ENCODE data around the gene DMRTC2. TPM values are rescaled to one million over a fixed set of nuclear protein-coding genes. Genes with fewer than 3 reads are reported as not detected.

Gene DMRTC2
- total RNA-seq, 1 experiment from 2014 or later: not detected

DNA sequence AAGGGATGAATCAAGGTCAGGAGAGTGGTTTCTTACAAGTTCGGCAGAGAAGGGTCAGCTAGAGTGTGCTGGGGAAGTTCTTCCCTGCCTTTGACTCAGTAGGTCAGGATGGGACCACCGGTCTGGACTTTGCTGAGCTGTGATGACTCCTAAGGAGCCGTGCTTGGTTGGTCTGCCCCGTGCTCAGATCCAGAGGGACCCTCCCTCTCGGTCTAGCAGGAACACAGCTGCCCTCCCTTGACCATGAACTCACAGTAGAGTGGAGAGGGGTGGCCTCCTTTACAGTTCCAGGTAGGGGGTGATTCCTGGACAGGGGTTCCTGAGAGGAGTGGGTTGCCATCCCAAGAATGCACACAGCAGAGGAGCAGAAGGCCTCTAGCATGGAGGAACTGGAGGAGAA lies 19.5 kb downstream of the DMRTC2 start:
- peak overlapping the region; percentile 43 for H3K27ac ChIP-seq
- H3K79me2 ChIP-seq (ENCODE audit: low read depth): peaks cover 85% of the 10 kb centered on the region
- ChIA-PET CTCF (interaction anchor here (0.7 kb wide), 1 partner anchor 19 kb away, joined by 7 read pairs; no protein-coding TSS in a partner anchor), POLR2A (ENCODE audit: unreplicated experiment) (interaction anchor here (0.6 kb wide), 1 partner anchor 86 kb away, joined by 7 read pairs; no protein-coding TSS in a partner anchor)
- peaks cover 67% of the 10 kb centered on the region for H3K4me1 ChIP-seq (replicated peaks; ENCODE audit: insufficient read depth)
- peaks cover 83% of the 10 kb centered on the region for H3F3A ChIP-seq (ENCODE audit: insufficient read depth, low read depth)
- H3K4me3 ChIP-seq: no peak overlapping the region
- peaks cover 75% of the 10 kb centered on the region for H3K36me3 ChIP-seq (ENCODE audit: low read depth)
- H2AFZ ChIP-seq: no peak overlapping the region
- no TSS peak for BruUV-seq (replicated peaks)
- DNase-seq: no peak
- intact Hi-C loops (cut with micrococcal nuclease; ENCODE audit: unreplicated experiment): no loop called here
- peak overlapping the region; percentile 22; the same call in 1 of the 2 replicates for H3K4me2 ChIP-seq
- H3K9me2 ChIP-seq (ENCODE audit: insufficient read depth): no peaks in the 10 kb centered on the region
- no peaks in the 10 kb centered on the region for H3K27me3 ChIP-seq (ENCODE audit: insufficient read depth, low read depth)
- H3K9me3 ChIP-seq (ENCODE audit: insufficient read depth, low read depth): no peaks in the 10 kb centered on the region
- no peak for TF ChIP-seq EZH2 (IDR thresholded peaks at IDR 0.05; ENCODE audit: low read depth)
- TF ChIP-seq, protein P1, sequence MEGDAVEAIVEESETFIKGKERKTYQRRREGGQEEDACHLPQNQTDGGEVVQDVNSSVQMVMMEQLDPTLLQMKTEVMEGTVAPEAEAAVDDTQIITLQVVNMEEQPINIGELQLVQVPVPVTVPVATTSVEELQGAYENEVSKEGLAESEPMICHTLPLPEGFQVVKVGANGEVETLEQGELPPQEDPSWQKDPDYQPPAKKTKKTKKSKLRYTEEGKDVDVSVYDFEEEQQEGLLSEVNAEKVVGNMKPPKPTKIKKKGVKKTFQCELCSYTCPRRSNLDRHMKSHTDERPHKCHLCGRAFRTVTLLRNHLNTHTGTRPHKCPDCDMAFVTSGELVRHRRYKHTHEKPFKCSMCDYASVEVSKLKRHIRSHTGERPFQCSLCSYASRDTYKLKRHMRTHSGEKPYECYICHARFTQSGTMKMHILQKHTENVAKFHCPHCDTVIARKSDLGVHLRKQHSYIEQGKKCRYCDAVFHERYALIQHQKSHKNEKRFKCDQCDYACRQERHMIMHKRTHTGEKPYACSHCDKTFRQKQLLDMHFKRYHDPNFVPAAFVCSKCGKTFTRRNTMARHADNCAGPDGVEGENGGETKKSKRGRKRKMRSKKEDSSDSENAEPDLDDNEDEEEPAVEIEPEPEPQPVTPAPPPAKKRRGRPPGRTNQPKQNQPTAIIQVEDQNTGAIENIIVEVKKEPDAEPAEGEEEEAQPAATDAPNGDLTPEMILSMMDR (conservative IDR thresholded peaks at IDR 0.05): no peak
- H4K20me1 ChIP-seq (ENCODE audit: insufficient read depth): peaks cover 84% of the 10 kb centered on the region

DNA sequence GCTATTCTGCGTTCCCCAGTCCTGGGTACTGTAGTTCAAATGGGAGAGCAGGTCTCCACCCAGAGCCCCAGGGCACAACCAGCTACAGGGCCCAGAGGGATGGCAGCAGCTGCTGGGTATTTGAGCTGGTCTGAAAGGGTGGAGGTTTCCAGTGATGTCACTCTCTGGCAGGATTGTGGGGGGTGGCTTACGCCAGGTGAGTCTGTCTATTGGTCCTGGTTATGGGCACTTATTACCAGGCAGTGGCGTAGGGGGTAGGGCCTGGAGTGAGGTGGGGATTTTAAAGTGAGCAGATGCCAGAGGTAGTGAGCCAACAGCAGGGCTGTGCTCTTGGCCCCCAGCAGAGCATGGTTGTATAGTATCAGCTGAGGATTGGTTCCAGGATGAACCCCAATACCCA lies 21.4 kb downstream of the DMRTC2 start:
- peaks cover 100% of the 10 kb centered on the region for H3F3A ChIP-seq (ENCODE audit: insufficient read depth, low read depth)
- DNase-seq: peak in 1 of 2 experiments; percentile 51
- no peaks in the 10 kb centered on the region for H3K27me3 ChIP-seq (ENCODE audit: insufficient read depth, low read depth)
- BruUV-seq (replicated peaks): no TSS peak
- H3K36me3 ChIP-seq (ENCODE audit: low read depth): peaks cover 82% of the 10 kb centered on the region
- no peaks in the 10 kb centered on the region for H3K9me3 ChIP-seq (ENCODE audit: insufficient read depth, low read depth)
- H3K4me3 ChIP-seq: no peak overlapping the region
- peaks cover 73% of the 10 kb centered on the region for H3K79me2 ChIP-seq (ENCODE audit: low read depth)
- H2AFZ ChIP-seq: no peak overlapping the region
- H3K4me1 ChIP-seq (replicated peaks; ENCODE audit: insufficient read depth): peaks cover 65% of the 10 kb centered on the region
- TF ChIP-seq, protein P1 (conservative IDR thresholded peaks at IDR 0.05): no peak
- no peak for TF ChIP-seq EZH2 (IDR thresholded peaks at IDR 0.05; ENCODE audit: low read depth)
- ChIA-PET CTCF (interaction anchor here (0.9 kb wide), 1 partner anchor 169 kb away, joined by 14 read pairs; no protein-coding TSS in a partner anchor), POLR2A (ENCODE audit: unreplicated experiment) (no interaction called here)
- intact Hi-C loops (cut with micrococcal nuclease; ENCODE audit: unreplicated experiment): no loop called here
- peaks cover 99% of the 10 kb centered on the region for H4K20me1 ChIP-seq (ENCODE audit: insufficient read depth)
- H3K27ac ChIP-seq: no peak overlapping the region
- H3K4me2 ChIP-seq: peak overlapping the region; percentile 12; the same call in 1 of the 2 replicates
- no peaks in the 10 kb centered on the region for H3K9me2 ChIP-seq (ENCODE audit: insufficient read depth)

DNA sequence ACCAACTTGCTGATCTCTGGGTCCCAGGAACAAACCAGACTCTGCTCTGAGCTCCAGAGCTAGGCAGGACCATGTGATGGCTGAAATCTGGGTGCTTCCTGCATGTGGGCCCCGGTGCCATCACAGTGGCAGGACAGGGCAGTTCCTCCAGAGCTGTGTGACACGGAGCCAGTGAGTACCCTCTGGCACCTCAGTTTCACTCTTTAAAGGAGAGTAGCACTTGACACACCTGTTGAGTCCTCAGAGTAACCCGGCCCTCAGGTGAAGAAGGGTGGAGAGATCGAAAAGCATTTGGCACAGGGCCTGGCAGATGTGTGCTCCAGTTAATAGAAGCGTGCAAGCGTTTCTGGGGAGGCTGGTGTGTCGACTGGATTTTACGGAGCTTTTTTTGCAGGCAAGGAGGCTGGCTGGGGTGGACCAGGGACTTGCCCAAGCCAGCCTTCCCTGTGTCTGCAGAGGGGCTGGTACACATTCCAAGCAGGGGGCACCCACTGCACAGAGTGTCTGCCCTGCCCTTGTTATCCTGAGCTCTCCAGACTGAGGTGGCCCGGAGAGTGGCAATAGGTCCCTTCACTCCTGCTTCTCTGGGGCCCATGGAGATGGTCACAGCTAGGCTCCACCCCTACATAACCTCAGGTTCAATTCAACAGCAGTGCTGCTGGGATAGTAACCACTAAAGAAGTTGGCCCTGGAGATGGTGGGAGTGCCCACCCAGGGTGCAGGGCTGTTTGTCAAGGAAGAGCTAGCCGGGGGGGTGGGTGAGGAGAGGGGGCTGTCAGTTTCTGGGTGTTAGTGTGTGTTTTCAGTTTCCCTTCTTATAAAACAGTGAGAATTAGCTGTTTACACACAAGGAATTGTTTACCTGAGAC lies 23.5 kb downstream of the DMRTC2 start:
- H3K36me3 ChIP-seq (ENCODE audit: low read depth): peaks cover 62% of the 10 kb centered on the region
- no peaks in the 10 kb centered on the region for H3K9me2 ChIP-seq (ENCODE audit: insufficient read depth)
- ChIA-PET CTCF (no interaction called here), POLR2A (ENCODE audit: unreplicated experiment) (interaction anchor here (0.7 kb wide), 1 partner anchor 20 kb away, joined by 8 read pairs; no protein-coding TSS in a partner anchor)
- peaks cover 98% of the 10 kb centered on the region for H3F3A ChIP-seq (ENCODE audit: insufficient read depth, low read depth)
- BruUV-seq (replicated peaks): no TSS peak
- TF ChIP-seq, protein P1 (conservative IDR thresholded peaks at IDR 0.05): no peak
- TF ChIP-seq EZH2 (IDR thresholded peaks at IDR 0.05; ENCODE audit: low read depth): no peak
- intact Hi-C loops (cut with micrococcal nuclease; ENCODE audit: unreplicated experiment): no loop called here
- H3K9me3 ChIP-seq (ENCODE audit: insufficient read depth, low read depth): no peaks in the 10 kb centered on the region
- H3K27me3 ChIP-seq (ENCODE audit: insufficient read depth, low read depth): no peaks in the 10 kb centered on the region
- DNase-seq: no peak
- no peak overlapping the region for H2AFZ ChIP-seq
- H3K27ac ChIP-seq: peak overlapping the region; percentile 36; the same call in 1 of the 2 replicates
- H4K20me1 ChIP-seq (ENCODE audit: insufficient read depth): peaks cover 95% of the 10 kb centered on the region
- H3K4me3 ChIP-seq: no peak overlapping the region
- H3K4me2 ChIP-seq: peak overlapping the region; percentile 24
- peaks cover 53% of the 10 kb centered on the region for H3K79me2 ChIP-seq (ENCODE audit: low read depth)
- peaks cover 44% of the 10 kb centered on the region for H3K4me1 ChIP-seq (replicated peaks; ENCODE audit: insufficient read depth)

Measured in PC-9 (cell line).